Fibroblast of lung (primary cell): ENCODE data around the gene NPM3. TPM values are rescaled to one million over a fixed set of nuclear protein-coding genes. Genes with fewer than 3 reads are reported as not detected.
A peak's percentile ranks its signal among the peaks of the same experiment; 100 is the strongest.

Source experiments
- DNase-seq, 2 donors: peaks; one replicate each; pipeline versions ENCODE4 v3.0.0 to v3.0.0-alpha.2; 2010; ENCODE audit warnings: low read depth in 2 of 2
- H2AFZ ChIP-seq: 2 replicates; pipeline ENCODE4 v1.5.1; 2012; ENCODE audit warnings: low read length, control low read depth, inconsistent platforms
- H3K27ac ChIP-seq: 2 replicates; pipeline ENCODE4 v1.5.1; 2011; ENCODE audit warnings: low read length, control low read depth; ENCODE audit not compliant: insufficient read depth
- H3K27me3 ChIP-seq: 2 replicates; pipeline ENCODE4 v1.5.1; 2011; ENCODE audit warnings: mild to moderate bottlenecking, low read length; ENCODE audit not compliant: control insufficient read depth, insufficient read depth
- H3K36me3 ChIP-seq: 2 replicates; pipeline ENCODE4 v1.5.1; 2011; ENCODE audit warnings: low read length; ENCODE audit not compliant: control insufficient read depth, insufficient read depth
- H3K4me1 ChIP-seq: 2 replicates; pipeline ENCODE4 v1.5.1; 2011; ENCODE audit warnings: low read length; ENCODE audit not compliant: control insufficient read depth, insufficient read depth; ENCODE audit errors: extremely low read depth
- H3K4me2 ChIP-seq: 2 replicates; pipeline ENCODE4 v1.5.1; 2011; ENCODE audit warnings: low read length, control low read depth; ENCODE audit not compliant: insufficient read depth; ENCODE audit errors: extremely low read depth
- H3K4me3 ChIP-seq, 4 experiments: fragments of 200-600 bp in 1 of 4; sonication (generic) in 1 of 4; replicated peaks in 1 of 4; 2 replicates each; pipeline ENCODE4 v1.5.1; 2011 to 2016; ENCODE audit warnings: low read length in 4 of 4, low read depth in 3 of 4, mild to moderate bottlenecking in 3 of 4, control low read depth in 2 of 4, inconsistent platforms in 1 of 4, mixed read lengths in 1 of 4; ENCODE audit not compliant: insufficient read depth in 1 of 4; ENCODE audit errors: control extremely low read depth in 1 of 4
- H3K79me2 ChIP-seq: 2 replicates; pipeline ENCODE4 v1.5.1; 2012; ENCODE audit warnings: mild to moderate bottlenecking, low read length, inconsistent platforms; ENCODE audit not compliant: control insufficient read depth, insufficient read depth
- H3K9ac ChIP-seq: 2 replicates; pipeline ENCODE4 v1.5.1; 2011; ENCODE audit warnings: mild to moderate bottlenecking, low read length, control low read depth; ENCODE audit not compliant: insufficient read depth
- H3K9me3 ChIP-seq: 2 replicates; pipeline ENCODE4 v1.5.1; 2012; ENCODE audit warnings: low read depth, low read length; ENCODE audit not compliant: control insufficient read depth, insufficient read depth
- H4K20me1 ChIP-seq: 2 replicates; pipeline ENCODE4 v1.5.1; 2011; ENCODE audit warnings: low read length; ENCODE audit not compliant: control insufficient read depth, insufficient read depth; ENCODE audit errors: extremely low read depth
- CTCF ChIP-seq, 2 donors: IDR thresholded peaks in 1 of 2; conservative IDR thresholded peaks in 1 of 2; 1 replicate in 1 of 2; 2 replicates in 1 of 2; pipeline ENCODE4 v1.5.1; 2011 to 2012; ENCODE audit warnings: low read length in 2 of 2, control low read depth in 1 of 2, inconsistent platforms in 1 of 2, low read depth in 1 of 2, mild to moderate bottlenecking in 1 of 2
- EZH2 ChIP-seq: IDR thresholded peaks from 2 replicates; pipeline ENCODE4 v1.5.1; 2012; ENCODE audit warnings: low read length, control low read depth, mild to moderate bottlenecking; ENCODE audit errors: missing control alignments
- polyA plus RNA-seq, 2 donors: library from polyadenylated mRNA; depleted of rRNA in 1 of 2; stranded (reverse) in 1 of 2; unstranded in 1 of 2; fragments of >200 nt; gene quantifications; 2 replicates each; pipeline ENCODE4 v1.2.1, GENCODE V29; 2011 to 2012; ENCODE audit warnings: missing spikeins in 1 of 2
- total RNA-seq: library from RNA; depleted of rRNA; stranded (reverse); fragments of >200 nt; gene quantifications from 2 replicates; pipeline ENCODE4 v1.2.1, GENCODE V29; 2014

The NPM3 gene
- total and polyA plus RNA-seq, 2 donors (not counting 1 experiment from before 2014, with no cell fraction given): 29.1 to 80.8 TPM

DNA sequence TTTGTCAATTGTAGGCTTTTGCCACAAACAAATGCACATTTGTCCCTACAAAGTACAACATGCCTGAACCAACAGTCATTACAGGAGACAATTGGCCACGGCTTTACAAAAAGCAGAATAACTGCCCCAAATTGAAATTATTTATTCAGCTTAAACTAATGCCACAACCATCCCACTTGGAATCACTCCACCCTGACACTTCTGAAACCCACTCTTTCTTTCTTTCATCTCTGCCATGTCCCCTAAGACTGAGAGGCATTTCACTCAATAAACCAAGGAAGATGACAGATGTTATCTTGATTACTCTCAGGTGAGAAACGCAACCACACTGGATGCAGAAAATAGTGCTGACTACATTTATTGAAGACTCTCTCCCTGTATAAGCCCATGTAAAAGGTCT is 2.6 kb upstream of the NPM3 start:
- no peaks in the 10 kb centered on the region for H3K27me3 ChIP-seq
- H3K9ac ChIP-seq: no peak overlapping the region
- TF ChIP-seq CTCF (conservative IDR thresholded peaks at IDR 0.05 in 1 of 2, IDR thresholded peaks at IDR 0.05 in 1 of 2; ENCODE audit: low read depth in 1 of 2, low read length in 2 of 2) (no peak), EZH2 (no peak)
- no peaks in the 10 kb centered on the region for H4K20me1 ChIP-seq
- no peak overlapping the region for H3K27ac ChIP-seq
- H3K79me2 ChIP-seq: peaks cover 9% of the 10 kb centered on the region
- H2AFZ ChIP-seq: no peak overlapping the region
- H3K4me3 ChIP-seq: no peak overlapping the region
- peaks cover 2% of the 10 kb centered on the region for H3K4me1 ChIP-seq
- H3K4me2 ChIP-seq: no peak overlapping the region
- peaks cover 3% of the 10 kb centered on the region for H3K36me3 ChIP-seq
- no peaks in the 10 kb centered on the region for H3K9me3 ChIP-seq
- no peak for DNase-seq

DNA sequence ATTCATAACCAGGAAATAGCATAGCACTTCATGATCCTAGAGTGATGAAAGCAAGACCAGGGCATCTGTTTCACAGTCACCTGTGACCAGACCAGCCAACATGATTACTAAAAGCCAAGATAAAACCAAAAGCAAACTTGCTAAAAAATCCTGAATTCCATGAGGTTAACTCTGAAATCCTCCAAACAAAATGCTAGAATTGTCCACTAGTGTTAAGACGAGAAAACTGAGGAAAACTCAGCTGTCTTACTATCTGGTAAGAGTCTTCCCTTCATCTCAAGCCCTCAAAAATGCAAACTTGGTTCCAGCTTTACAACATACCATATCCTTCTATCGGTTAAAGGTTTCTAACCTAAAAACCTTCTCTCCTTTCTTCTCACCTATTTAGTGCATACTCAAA is 1.3 kb upstream of the NPM3 start:
- H3K4me1 ChIP-seq: peaks cover 7% of the 10 kb centered on the region
- H3K27ac ChIP-seq: no peak overlapping the region
- no peak for TF ChIP-seq EZH2
- no peak overlapping the region for H3K4me2 ChIP-seq
- H2AFZ ChIP-seq: no peak overlapping the region
- peaks cover 3% of the 10 kb centered on the region for H3K36me3 ChIP-seq
- H3K79me2 ChIP-seq: peaks cover 9% of the 10 kb centered on the region
- no peaks in the 10 kb centered on the region for H3K9me3 ChIP-seq
- no peaks in the 10 kb centered on the region for H4K20me1 ChIP-seq
- no peak for DNase-seq
- H3K4me3 ChIP-seq: no peak overlapping the region
- no peak overlapping the region for H3K9ac ChIP-seq
- H3K27me3 ChIP-seq: no peaks in the 10 kb centered on the region

GRCh38 chr10:101783736-101784118 is 481 bp upstream of the NPM3 start:
- peak overlapping the region; percentile 75 to 90 (median 83) for H3K4me3 ChIP-seq
- H3K27me3 ChIP-seq: no peaks in the 10 kb centered on the region
- peaks cover 9% of the 10 kb centered on the region for H3K79me2 ChIP-seq
- H2AFZ ChIP-seq: peak overlapping the region; percentile 48
- H3K4me1 ChIP-seq: peaks cover 7% of the 10 kb centered on the region
- H3K27ac ChIP-seq: peak overlapping the region; percentile 84
- peak overlapping the region; percentile 91 for H3K4me2 ChIP-seq
- H3K9ac ChIP-seq: peak overlapping the region; percentile 68
- DNase-seq: peak in 1 of 2 donors; percentile 19
- TF ChIP-seq CTCF (conservative IDR thresholded peaks at IDR 0.05 in 1 of 2, IDR thresholded peaks at IDR 0.05 in 1 of 2; ENCODE audit: low read depth in 1 of 2, low read length in 2 of 2): no peak
- no peak for TF ChIP-seq EZH2
- peaks cover 2% of the 10 kb centered on the region for H3K36me3 ChIP-seq
- H4K20me1 ChIP-seq: no peaks in the 10 kb centered on the region
- no peaks in the 10 kb centered on the region for H3K9me3 ChIP-seq
